IPS DF 6.9 (cell line): ENCODE measurements around the gene DMD.

ENCODE experiments used
- DNase-seq: peaks from one replicate; pipeline ENCODE4 v3.0.0-alpha.2; 2013; ENCODE audit warnings: low read depth, low spot score
- H3K27ac ChIP-seq: one replicate; pipeline ENCODE4 v1.5.1; 2013; ENCODE audit warnings: low read length, control low read depth
- H3K27me3 ChIP-seq: 2 replicates; pipeline ENCODE4 v1.6.1; 2013; ENCODE audit warnings: mild to moderate bottlenecking, low read length; ENCODE audit not compliant: control insufficient read depth, insufficient read depth
- H3K36me3 ChIP-seq: 2 replicates; pipeline ENCODE4 v1.6.1; 2013; ENCODE audit warnings: low read length; ENCODE audit not compliant: control insufficient read depth, insufficient read depth
- H3K4me1 ChIP-seq: 2 replicates; pipeline ENCODE4 v1.6.1; 2013; ENCODE audit warnings: low read length; ENCODE audit not compliant: control insufficient read depth, insufficient read depth
- H3K4me3 ChIP-seq: 2 replicates; pipeline ENCODE4 v1.5.1; 2013; ENCODE audit warnings: mild to moderate bottlenecking, low read length
- H3K9me3 ChIP-seq: 2 replicates; pipeline ENCODE4 v1.6.1; 2013; ENCODE audit warnings: low read length, inconsistent platforms; ENCODE audit not compliant: control insufficient read depth, insufficient read depth
- WGBS: extraction: QIAGEN DNeasy Blood & Tissue Kit; methylation state at CpG from one replicate; pipeline ENCODE4 v1.1.7; 2013; ENCODE audit warnings: mixed read lengths, missing lambda C conversion rate; ENCODE audit not compliant: insufficient read length, insufficient coverage; 5-methylcytosine and 5-hydroxymethylcytosine counted together

DMD gene

DNA sequence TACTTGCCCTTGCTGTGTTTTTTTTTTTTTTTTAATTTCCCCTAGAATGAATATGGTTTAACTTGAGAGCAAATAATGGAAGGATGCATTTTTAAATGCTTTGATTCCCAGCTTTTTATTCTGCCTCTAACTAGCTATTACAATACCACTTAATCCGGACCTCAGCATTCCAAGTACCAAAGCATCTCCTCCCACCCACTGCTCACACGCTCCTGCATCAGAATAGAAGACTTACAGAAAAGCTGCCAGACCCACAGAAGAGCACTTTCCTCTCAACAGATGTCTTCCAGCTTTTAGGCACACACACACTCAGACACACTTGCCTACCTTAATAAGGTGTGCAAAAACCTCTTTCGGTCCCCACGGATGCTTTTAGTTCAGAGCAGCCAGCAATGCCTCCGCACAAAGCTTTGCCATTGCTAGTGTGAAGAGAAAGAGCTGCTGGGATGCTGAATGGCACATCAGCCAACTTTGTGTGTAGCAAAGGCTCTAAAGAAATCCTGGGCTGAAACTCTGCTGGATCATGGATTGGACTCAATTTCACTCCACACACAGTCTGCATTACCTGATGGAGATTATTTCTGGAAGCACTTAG is 1056.2 kb downstream of the DMD start:
- H3K4me3 ChIP-seq: no peak overlapping the region
- H3K9me3 ChIP-seq: no peaks in the 10 kb centered on the region
- no peak for DNase-seq
- no peak overlapping the region for H3K27ac ChIP-seq
- H3K4me1 ChIP-seq: no peaks in the 10 kb centered on the region
- H3K36me3 ChIP-seq: no peaks in the 10 kb centered on the region
- no peaks in the 10 kb centered on the region for H3K27me3 ChIP-seq
- WGBS: no CpG with 5 or more reads among the region's 5 CpGs

GRCh38 chrX:32153585-32153984 is 1057.8 kb downstream of the DMD start:
- Histone ChIP-seq H3K4me1 (no peaks in the 10 kb centered on the region), H3K36me3 (no peaks in the 10 kb centered on the region), H3K4me3 (no peak overlapping the region), H3K27ac (no peak overlapping the region), H3K27me3 (no peaks in the 10 kb centered on the region), H3K9me3 (no peaks in the 10 kb centered on the region)
- DNase-seq: no peak
- no CpG with 5 or more reads among the region's 4 CpGs for WGBS

GRCh38 chrX:32150141-32150540 is 1061.2 kb downstream of the DMD start:
- Histone ChIP-seq H3K27me3 (no peaks in the 10 kb centered on the region), H3K36me3 (no peaks in the 10 kb centered on the region), H3K4me3 (no peak overlapping the region), H3K4me1 (no peaks in the 10 kb centered on the region), H3K27ac (no peak overlapping the region), H3K9me3 (no peaks in the 10 kb centered on the region)
- no CpG with 5 or more reads among the region's 6 CpGs for WGBS
- no peak for DNase-seq

GRCh38 chrX:32141841-32142240 is 1069.5 kb downstream of the DMD start:
- no peak overlapping the region for H3K27ac ChIP-seq
- no peaks in the 10 kb centered on the region for H3K27me3 ChIP-seq
- H3K9me3 ChIP-seq: no peaks in the 10 kb centered on the region
- no peak overlapping the region for H3K4me3 ChIP-seq
- WGBS: no CpG with 5 or more reads among the region's 5 CpGs
- H3K36me3 ChIP-seq: no peaks in the 10 kb centered on the region
- DNase-seq: no peak
- H3K4me1 ChIP-seq: no peaks in the 10 kb centered on the region

GRCh38 chrX:32139476-32139875 is 1071.9 kb downstream of the DMD start:
- H3K4me3 ChIP-seq: no peak overlapping the region
- H3K9me3 ChIP-seq: no peaks in the 10 kb centered on the region
- DNase-seq: no peak
- no peaks in the 10 kb centered on the region for H3K4me1 ChIP-seq
- no peaks in the 10 kb centered on the region for H3K36me3 ChIP-seq
- H3K27ac ChIP-seq: no peak overlapping the region
- H3K27me3 ChIP-seq: no peaks in the 10 kb centered on the region

DNA sequence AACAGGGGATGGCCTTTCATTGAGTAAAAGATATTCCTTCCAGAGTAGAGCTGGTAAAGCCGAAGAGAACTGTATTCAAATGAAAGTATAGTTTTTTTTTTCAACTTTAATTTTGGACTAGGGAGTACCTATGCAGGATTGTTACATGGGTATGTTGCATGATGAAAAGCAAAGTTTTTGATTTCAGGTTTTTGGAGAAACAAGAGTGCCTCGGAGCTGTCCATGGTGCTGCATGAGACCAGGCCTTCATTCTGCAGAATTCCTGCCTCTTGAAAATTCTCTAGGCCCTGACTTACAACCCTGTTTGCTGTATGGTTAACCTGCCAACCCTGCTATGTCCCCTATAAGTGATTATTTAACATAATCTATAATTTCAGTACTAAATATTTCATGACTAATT is 1073.8 kb downstream of the DMD start:
- no peak overlapping the region for H3K4me3 ChIP-seq
- H3K9me3 ChIP-seq: no peaks in the 10 kb centered on the region
- no peaks in the 10 kb centered on the region for H3K36me3 ChIP-seq
- no peak for DNase-seq
- H3K27ac ChIP-seq: no peak overlapping the region
- WGBS: no CpG with 5 or more reads among the region's 2 CpGs
- no peaks in the 10 kb centered on the region for H3K27me3 ChIP-seq
- H3K4me1 ChIP-seq: no peaks in the 10 kb centered on the region

DNA sequence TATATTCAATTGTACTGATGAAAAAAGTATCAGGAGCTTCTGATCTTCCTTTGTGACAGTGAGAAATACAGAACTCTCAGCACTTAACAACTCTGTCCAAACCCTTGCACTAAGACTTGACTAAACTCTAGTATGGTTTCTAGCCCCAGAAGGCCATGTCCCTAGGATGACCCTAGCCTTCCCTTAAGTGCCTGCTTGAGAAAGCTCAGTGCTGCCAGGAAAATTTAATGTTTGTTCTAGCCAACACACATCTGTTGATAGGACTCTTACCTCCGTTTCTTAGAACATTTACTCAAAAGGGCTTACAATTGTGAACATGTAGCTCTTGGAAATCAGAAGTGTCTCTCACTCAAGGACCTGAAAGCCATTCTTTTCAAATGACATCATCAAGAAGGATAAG is 1084.4 kb downstream of the DMD start:
- no CpG with 5 or more reads among the region's 1 CpG for WGBS
- H3K4me3 ChIP-seq: no peak overlapping the region

GRCh38 chrX:32118832-32119231 is 1092.5 kb downstream of the DMD start:
- Histone ChIP-seq H3K36me3 (no peaks in the 10 kb centered on the region), H3K27me3 (no peaks in the 10 kb centered on the region), H3K27ac (no peak overlapping the region), H3K4me1 (no peaks in the 10 kb centered on the region), H3K9me3 (no peaks in the 10 kb centered on the region), H3K4me3 (no peak overlapping the region)
- no peak for DNase-seq
- WGBS: no CpG with 5 or more reads among the region's 8 CpGs

More for the DNA sequence above, 1084.4 kb downstream of the DMD start:
- Histone ChIP-seq H3K4me1 (no peaks in the 10 kb centered on the region), H3K36me3 (no peaks in the 10 kb centered on the region), H3K9me3 (no peaks in the 10 kb centered on the region), H3K27me3 (no peaks in the 10 kb centered on the region), H3K27ac (no peak overlapping the region)
- DNase-seq: no peak

GRCh38 chrX:32116047-32116446 is 1095.3 kb downstream of the DMD start:
- DNase-seq: no peak
- Histone ChIP-seq H3K4me1 (no peaks in the 10 kb centered on the region), H3K4me3 (no peak overlapping the region), H3K36me3 (no peaks in the 10 kb centered on the region), H3K27ac (no peak overlapping the region), H3K9me3 (no peaks in the 10 kb centered on the region), H3K27me3 (no peaks in the 10 kb centered on the region)
- WGBS: no CpG with 5 or more reads among the region's 3 CpGs

- Histone ChIP-seq H3K27me3 (no peaks in the 10 kb centered on the region), H3K27ac (no peak overlapping the region), H3K36me3 (no peaks in the 10 kb centered on the region), H3K4me3 (no peak overlapping the region), H3K4me1 (no peaks in the 10 kb centered on the region), H3K9me3 (no peaks in the 10 kb centered on the region)
- no CpG with 5 or more reads among the region's 4 CpGs for whole genome bisulfite sequencing
- no peak for DNase-seq
These were observed 1123.7 kb downstream of the DMD start for GRCh38 chrX:32087663-32088062.

DNA sequence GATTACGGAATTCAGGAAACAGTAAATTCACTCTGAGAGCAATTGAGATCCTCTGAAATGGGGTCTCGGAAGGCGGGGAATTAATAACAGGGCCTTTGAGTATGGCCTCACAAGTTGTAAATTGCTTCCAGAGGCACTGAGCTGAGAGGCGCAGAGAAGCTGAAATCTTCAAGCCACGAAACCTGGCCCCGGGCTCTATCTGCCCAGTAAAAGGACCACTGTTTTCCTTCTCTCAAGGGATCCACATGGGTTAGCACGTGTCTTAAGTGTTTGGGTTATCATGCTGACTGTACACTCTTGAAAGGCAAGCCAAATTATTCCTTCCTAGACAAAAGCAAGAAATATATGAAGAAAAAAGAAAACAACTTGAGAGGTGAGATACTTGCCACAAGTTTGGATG is 1126.6 kb downstream of the DMD start:
- DNase-seq: no peak
- H3K9me3 ChIP-seq: no peaks in the 10 kb centered on the region
- WGBS: no CpG with 5 or more reads among the region's 7 CpGs

More for the DNA sequence above, 1126.6 kb downstream of the DMD start:
- Histone ChIP-seq H3K4me1 (no peaks in the 10 kb centered on the region), H3K27ac (no peak overlapping the region), H3K4me3 (no peak overlapping the region), H3K36me3 (no peaks in the 10 kb centered on the region), H3K27me3 (no peaks in the 10 kb centered on the region)
